H1 (cell line): ENCODE data around the gene USP37. TPM values are rescaled to one million over a fixed set of nuclear protein-coding genes. Genes with fewer than 3 reads are reported as not detected.

Experiments used
- CTCF ChIA-PET: fragments of 300-600 bp; sonication (Branson Sonifier 250); formaldehyde crosslinking; loops from one replicate; lab custom pipeline; 2021; ENCODE audit not compliant: partially characterized antibody; lab: Charles Lee
- POLR2A ChIA-PET: fragments of 300-600 bp; sonication (Branson Sonifier 250); formaldehyde crosslinking; loops from one replicate; lab custom pipeline; 2021; ENCODE audit warnings: inconsistent platforms; ENCODE audit not compliant: partially characterized antibody; lab: Charles Lee
- DNase-seq, 2 experiments: peaks; one replicate each; pipeline versions ENCODE4 v3.0.0 to v3.0.0-alpha.2; 2010 to 2022; ENCODE audit warnings: low spot score in 2 of 2, low read depth in 1 of 2, mixed read lengths in 1 of 2
- FAIRE-seq: peaks from 2 replicates; lab custom pipeline; 2011; peaks lifted over from hg19 to GRCh38; lab: Jason Lieb, UNC
- H2AFZ ChIP-seq: 2 replicates; pipeline ENCODE4 v1.8.1; 2012; ENCODE audit warnings: low read length, inconsistent platforms
- H2AK5ac ChIP-seq: 2 replicates; pipeline ENCODE4 v1.6.1; 2013; ENCODE audit warnings: low read depth, low read length
- H2BK120ac ChIP-seq: replicated peaks from 2 replicates; pipeline ENCODE3; 2013; ENCODE audit warnings: low read depth, low read length, inconsistent platforms
- H2BK12ac ChIP-seq: 2 replicates; pipeline ENCODE4 v1.6.1; 2013; ENCODE audit warnings: low read depth, low read length
- H2BK15ac ChIP-seq: 2 replicates; pipeline ENCODE4 v1.6.1; 2013; ENCODE audit warnings: low read length
- H2BK20ac ChIP-seq: 2 replicates; pipeline ENCODE4 v1.6.1; 2013; ENCODE audit warnings: low read length
- H2BK5ac ChIP-seq: 2 replicates; pipeline ENCODE4 v1.6.1; 2013; ENCODE audit warnings: low read depth, low read length
- H3K14ac ChIP-seq: 2 replicates; pipeline ENCODE4 v1.6.1; 2013; ENCODE audit warnings: inconsistent platforms; ENCODE audit not compliant: insufficient read length
- H3K18ac ChIP-seq: 2 replicates; pipeline ENCODE4 v1.6.1; 2013; ENCODE audit warnings: low read length; ENCODE audit errors: extremely low read depth
- H3K23ac ChIP-seq: 2 replicates; pipeline ENCODE4 v1.6.1; 2013; ENCODE audit warnings: inconsistent platforms; ENCODE audit not compliant: insufficient read length
- H3K23me2 ChIP-seq: 2 replicates; pipeline ENCODE4 v1.6.1; 2013; ENCODE audit warnings: low read depth, low read length
- H3K27ac ChIP-seq: 2 replicates; pipeline ENCODE4 v1.6.1; 2011; ENCODE audit warnings: low read depth, low read length, inconsistent platforms
- H3K27me3 ChIP-seq, 4 experiments: replicated peaks in 1 of 4; 1 replicate in 1 of 4; 2 replicates in 3 of 4; pipeline versions ENCODE4 v1.6.1 to v1.8.1; 2011 to 2013; ENCODE audit warnings: low read length in 3 of 4, mild to moderate bottlenecking in 3 of 4, inconsistent platforms in 2 of 4, mixed read lengths in 2 of 4, moderate library complexity in 1 of 4; ENCODE audit not compliant: control insufficient read depth in 3 of 4, insufficient read depth in 3 of 4; ENCODE audit errors: extremely low read depth in 1 of 4
- H3K36me3 ChIP-seq, 4 experiments: 2 replicates each; pipeline versions ENCODE4 v1.6.1 to v1.8.1; 2011 to 2013; ENCODE audit warnings: mild to moderate bottlenecking in 4 of 4, low read length in 3 of 4, moderate library complexity in 2 of 4, control low read depth in 1 of 4, inconsistent platforms in 1 of 4; ENCODE audit not compliant: insufficient read depth in 4 of 4, control insufficient read depth in 2 of 4
- H3K4ac ChIP-seq: replicated peaks from 2 replicates; pipeline ENCODE3; 2013; ENCODE audit warnings: low read length, low read depth, mixed read lengths, inconsistent platforms; ENCODE audit not compliant: insufficient read length
- H3K4me1 ChIP-seq, 4 experiments: replicated peaks in 1 of 4; 1 replicate in 1 of 4; 2 replicates in 3 of 4; pipeline versions ENCODE4 v1.6.1 to v1.8.1; 2011 to 2013; ENCODE audit warnings: low read length in 3 of 4, inconsistent platforms in 2 of 4, mixed read lengths in 1 of 4; ENCODE audit not compliant: insufficient read depth in 4 of 4, control insufficient read depth in 3 of 4
- H3K4me2 ChIP-seq, 2 experiments: 2 replicates each; pipeline versions ENCODE4 v1.6.1 to v1.8.1; 2011 to 2013; ENCODE audit warnings: low read depth in 2 of 2, low read length in 2 of 2, control low read depth in 1 of 2, inconsistent platforms in 1 of 2, mild to moderate bottlenecking in 1 of 2; ENCODE audit not compliant: insufficient read depth in 1 of 2
- H3K4me3 ChIP-seq, 4 experiments: fragments of 200-600, 300-600 bp in 1 of 4; sonication (generic), shearing (Covaris generic), sonication (Bioruptor Twin) in 1 of 4; 2 replicates each; pipeline versions ENCODE4 v1.5.1 to v1.8.1; 2011 to 2016; ENCODE audit warnings: low read length in 4 of 4, low read depth in 3 of 4, control low read depth in 2 of 4, inconsistent platforms in 2 of 4, mild to moderate bottlenecking in 2 of 4, mixed read lengths in 1 of 4, moderate library complexity in 1 of 4; ENCODE audit not compliant: insufficient read depth in 2 of 4; ENCODE audit errors: extremely low read depth in 1 of 4
- H3K56ac ChIP-seq: replicated peaks from 2 replicates; pipeline ENCODE3; 2013; ENCODE audit warnings: low read depth, mild to moderate bottlenecking, mixed read lengths, low read length, inconsistent platforms; ENCODE audit not compliant: insufficient read length
- H3K79me1 ChIP-seq: 2 replicates; pipeline ENCODE4 v1.6.1; 2013; ENCODE audit warnings: low read depth, low read length, control low read depth
- H3K79me2 ChIP-seq, 2 experiments: 2 replicates each; pipeline versions ENCODE4 v1.6.1 to v1.8.1; 2012 to 2013; ENCODE audit warnings: low read length in 2 of 2, mild to moderate bottlenecking in 2 of 2, inconsistent platforms in 1 of 2; ENCODE audit not compliant: insufficient read depth in 2 of 2, control insufficient read depth in 1 of 2
- H3K9ac ChIP-seq, 4 experiments: replicated peaks in 1 of 4; 1 replicate in 1 of 4; 2 replicates in 3 of 4; pipeline versions ENCODE4 v1.6.1 to v1.8.1; 2011 to 2013; ENCODE audit warnings: low read depth in 3 of 4, low read length in 3 of 4, control low read depth in 2 of 4, mild to moderate bottlenecking in 2 of 4, moderate library complexity in 2 of 4, inconsistent platforms in 1 of 4; ENCODE audit errors: extremely low read depth in 1 of 4
- H3K9me3 ChIP-seq, 2 experiments: 2 replicates each; pipeline versions ENCODE4 v1.6.1 to v1.8.1; 2012 to 2013; ENCODE audit warnings: mild to moderate bottlenecking in 2 of 2, moderate library complexity in 2 of 2, control low read depth in 1 of 2, inconsistent platforms in 1 of 2, low read depth in 1 of 2, low read length in 1 of 2, mixed read lengths in 1 of 2; ENCODE audit not compliant: insufficient read depth in 2 of 2
- H4K20me1 ChIP-seq, 2 experiments: replicated peaks in 1 of 2; 2 replicates each; pipeline versions ENCODE3 to v1.8.1; 2011 to 2013; ENCODE audit warnings: inconsistent platforms in 2 of 2, low read length in 2 of 2, mild to moderate bottlenecking in 1 of 2; ENCODE audit not compliant: insufficient read depth in 2 of 2, control insufficient read depth in 1 of 2
- H4K5ac ChIP-seq: 2 replicates; pipeline ENCODE4 v1.6.1; 2013; ENCODE audit warnings: low read length, low read depth, mixed read lengths, inconsistent platforms; ENCODE audit not compliant: insufficient read length
- H4K8ac ChIP-seq: 2 replicates; pipeline ENCODE4 v1.8.0; 2013; ENCODE audit warnings: mild to moderate bottlenecking, moderate library complexity, low read length, inconsistent platforms; ENCODE audit not compliant: insufficient read depth; ENCODE audit errors: extremely low read depth
- H4K91ac ChIP-seq: replicated peaks from 2 replicates; pipeline ENCODE3; 2013; ENCODE audit warnings: low read length, mixed read lengths, inconsistent platforms; ENCODE audit not compliant: insufficient read length
- CEBPB ChIP-seq: IDR thresholded peaks from 2 replicates; pipeline ENCODE4 v1.6.1; 2012; ENCODE audit warnings: low read depth, low read length
- HDAC6 ChIP-seq: IDR thresholded peaks from one replicate; pipeline ENCODE4 v1.7.1; 2012; ENCODE audit warnings: low read depth, mild to moderate bottlenecking, inconsistent platforms, low read length, moderate library complexity
- JUND ChIP-seq: IDR thresholded peaks from 2 replicates; pipeline ENCODE4 v1.6.1; 2011; ENCODE audit warnings: mild to moderate bottlenecking, improper control_type of control experiment, low read length
- KDM1A ChIP-seq: fragments of 200-600, 300-600 bp; sonication (generic); IDR thresholded peaks from 2 replicates; pipeline ENCODE4 v1.7.1; 2016; ENCODE audit warnings: mild to moderate bottlenecking, low read length, borderline replicate concordance
- POU5F1 ChIP-seq: IDR thresholded peaks from 2 replicates; pipeline ENCODE4 v1.6.1; 2011; ENCODE audit warnings: low read depth, mild to moderate bottlenecking, low read length, moderate library complexity
- RXRA ChIP-seq: IDR thresholded peaks from 2 replicates; pipeline ENCODE4 v1.6.1; 2011; ENCODE audit warnings: low read depth, mild to moderate bottlenecking, low read length, moderate library complexity; ENCODE audit not compliant: insufficient read depth
- SIN3A ChIP-seq, 2 experiments: IDR thresholded peaks in 1 of 2; conservative IDR thresholded peaks in 1 of 2; 2 replicates each; pipeline ENCODE4 v1.6.1; 2011 to 2012; ENCODE audit warnings: low read length in 2 of 2, improper control_type of control experiment in 1 of 2, low read depth in 1 of 2, mild to moderate bottlenecking in 1 of 2
- WGBS, 2 experiments: shearing (Covaris generic) in 1 of 2; methylation state at CpG; one replicate each; pipeline versions ENCODE4 v1.1.6 to v1.1.7; 2013 to 2015; ENCODE audit warnings: low lambda C conversion rate in 2 of 2, mixed read lengths in 2 of 2, inconsistent platforms in 1 of 2, low coverage in 1 of 2, missing lambda C conversion rate in 1 of 2; ENCODE audit not compliant: insufficient replicate concordance in 2 of 2, insufficient coverage in 1 of 2, insufficient read length in 1 of 2; ENCODE audit errors: extremely low coverage in 1 of 2, missing lambda C conversion rate in 1 of 2; 5-methylcytosine and 5-hydroxymethylcytosine counted together
- polyA plus RNA-seq, 7 experiments: library from polyadenylated mRNA; depleted of rRNA in 3 of 7; stranded (reverse) in 5 of 7; unstranded in 2 of 7; fragments of >200 nt in 5 of 7; fragments of 200-250 nt in 2 of 7; gene quantifications; 1 replicate in 5 of 7; 2 replicates in 1 of 7; 4 replicates in 1 of 7; pipeline versions ENCODE4 v1.2.1 to v1.2.3, GENCODE V29; 2011 to 2013; ENCODE audit warnings: missing spikeins in 2 of 7, mixed read lengths in 2 of 7
- total RNA-seq: library from RNA; stranded (reverse); fragmentation: NEBNext Ultra II Directional; extraction: Animal tissue kit (Norgen Biotek cat#: 25700); gene quantifications from 2 replicates; pipeline ENCODE4 v1.2.1, GENCODE V29; 2021
- TF ChIP-seq, protein P1 (sequence below): IDR thresholded peaks from 2 replicates; pipeline ENCODE4 v1.6.1; 2011; ENCODE audit warnings: low read length, improper control_type of control experiment
- TF ChIP-seq, protein P2 (sequence below), 3 experiments: IDR thresholded peaks; 1 replicate in 2 of 3; 2 replicates in 1 of 3; pipeline versions ENCODE4 v1.5.1 to v1.6.1; 2011; ENCODE audit warnings: low read length in 3 of 3, mild to moderate bottlenecking in 3 of 3, inconsistent platforms in 2 of 3, low read depth in 1 of 3, moderate library complexity in 1 of 3; ENCODE audit not compliant: insufficient read depth in 1 of 3; ENCODE audit errors: control extremely low read depth in 1 of 3

USP37 gene
- total and polyA plus RNA-seq, 2 of the 8 experiments (the other 6 are each of a cell fraction or from before 2014, with no cell fraction given): 3.8 to 29.1 TPM

DNA sequence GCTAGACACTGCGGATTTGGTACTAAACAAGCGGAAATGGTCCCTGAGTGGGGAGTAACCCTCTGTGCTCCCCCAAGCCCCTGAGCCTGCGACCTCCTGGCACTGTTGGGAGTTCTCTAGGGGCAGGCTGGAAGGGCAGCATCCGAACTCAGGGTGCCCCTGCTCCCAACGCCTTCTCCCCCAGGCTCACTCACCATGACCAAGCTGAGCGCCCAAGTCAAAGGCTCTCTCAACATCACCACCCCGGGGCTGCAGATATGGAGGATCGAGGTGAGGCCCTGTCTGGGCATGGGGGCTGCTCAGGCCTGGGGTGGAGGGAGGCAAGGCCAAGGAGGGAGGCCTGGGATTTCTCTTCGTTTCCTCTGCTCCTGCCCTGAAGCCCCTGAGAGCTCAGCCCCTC lies 144.6 kb downstream of the USP37 start:
- Histone ChIP-seq H3K79me2 (no peaks in the 10 kb centered on the region), H3K18ac (no peak overlapping the region), H3K56ac (no peak overlapping the region), H3K23ac (no peak overlapping the region), H3K79me1 (no peaks in the 10 kb centered on the region; the same call in 1 of the 2 replicates), H3K9ac (no peak overlapping the region), H4K91ac (no peak overlapping the region), H3K23me2 (no peaks in the 10 kb centered on the region), H2BK20ac (no peak overlapping the region), H3K36me3 (no peaks in the 10 kb centered on the region), H2AK5ac (no peak overlapping the region), H3K14ac (no peak overlapping the region), H4K8ac (no peak overlapping the region), H3K4me2 (no peak overlapping the region), H2BK120ac (no peak overlapping the region), H2AFZ (no peak overlapping the region), H3K4me3 (no peak overlapping the region), H3K27me3 (no peaks in the 10 kb centered on the region), H3K9me3 (no peaks in the 10 kb centered on the region), H3K4me1 (peaks cover 0 to 13% (median 2%) of the 10 kb centered on the region in 4 experiments; a peak in 2 of 7 replicates), H2BK5ac (no peak overlapping the region), H4K5ac (no peak overlapping the region), H2BK15ac (no peak overlapping the region), H3K4ac (no peak overlapping the region), H3K27ac (no peak overlapping the region), H2BK12ac (no peak overlapping the region), H4K20me1 (no peaks in the 10 kb centered on the region)
- TF ChIP-seq HDAC6 (no peak), SIN3A (conservative IDR thresholded peaks at IDR 0.05 in 1 of 2, IDR thresholded peaks at IDR 0.05 in 1 of 2; ENCODE audit: low read depth in 1 of 2, low read length in 2 of 2) (no peak), JUND (no peak), RXRA (no peak), KDM1A (no peak), POU5F1 (no peak), CEBPB (no peak)
- TF ChIP-seq, protein P1, sequence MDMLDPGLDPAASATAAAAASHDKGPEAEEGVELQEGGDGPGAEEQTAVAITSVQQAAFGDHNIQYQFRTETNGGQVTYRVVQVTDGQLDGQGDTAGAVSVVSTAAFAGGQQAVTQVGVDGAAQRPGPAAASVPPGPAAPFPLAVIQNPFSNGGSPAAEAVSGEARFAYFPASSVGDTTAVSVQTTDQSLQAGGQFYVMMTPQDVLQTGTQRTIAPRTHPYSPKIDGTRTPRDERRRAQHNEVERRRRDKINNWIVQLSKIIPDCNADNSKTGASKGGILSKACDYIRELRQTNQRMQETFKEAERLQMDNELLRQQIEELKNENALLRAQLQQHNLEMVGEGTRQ: no peak
- TF ChIP-seq, protein P2, sequence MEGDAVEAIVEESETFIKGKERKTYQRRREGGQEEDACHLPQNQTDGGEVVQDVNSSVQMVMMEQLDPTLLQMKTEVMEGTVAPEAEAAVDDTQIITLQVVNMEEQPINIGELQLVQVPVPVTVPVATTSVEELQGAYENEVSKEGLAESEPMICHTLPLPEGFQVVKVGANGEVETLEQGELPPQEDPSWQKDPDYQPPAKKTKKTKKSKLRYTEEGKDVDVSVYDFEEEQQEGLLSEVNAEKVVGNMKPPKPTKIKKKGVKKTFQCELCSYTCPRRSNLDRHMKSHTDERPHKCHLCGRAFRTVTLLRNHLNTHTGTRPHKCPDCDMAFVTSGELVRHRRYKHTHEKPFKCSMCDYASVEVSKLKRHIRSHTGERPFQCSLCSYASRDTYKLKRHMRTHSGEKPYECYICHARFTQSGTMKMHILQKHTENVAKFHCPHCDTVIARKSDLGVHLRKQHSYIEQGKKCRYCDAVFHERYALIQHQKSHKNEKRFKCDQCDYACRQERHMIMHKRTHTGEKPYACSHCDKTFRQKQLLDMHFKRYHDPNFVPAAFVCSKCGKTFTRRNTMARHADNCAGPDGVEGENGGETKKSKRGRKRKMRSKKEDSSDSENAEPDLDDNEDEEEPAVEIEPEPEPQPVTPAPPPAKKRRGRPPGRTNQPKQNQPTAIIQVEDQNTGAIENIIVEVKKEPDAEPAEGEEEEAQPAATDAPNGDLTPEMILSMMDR (IDR thresholded peaks at IDR 0.05; ENCODE audit: control extremely low read depth in 1 of 3, insufficient read depth in 1 of 3, low read depth in 1 of 3, low read length in 3 of 3): no peak
- ChIA-PET POLR2A (interaction anchor here (1.6 kb wide), 1 partner anchor 17 kb away, joined by 5 read pairs; no protein-coding TSS in a partner anchor), CTCF (interaction anchor here (0.9 kb wide), 1 partner anchor 21 kb away, joined by 3 read pairs; no protein-coding TSS in a partner anchor)
- FAIRE-seq (no peak), DNase-seq (no peak)
- WGBS, 2 experiments: 91% methylated on average over 8 of the region's 9 CpGs; no CpG with 5 or more reads in 1 of the 2 experiments
